H1 (cell line): ENCODE measurements around the gene VSTM2L.

Experiments
- CTCF ChIP-seq, 3 experiments: IDR thresholded peaks; 1 replicate in 2 of 3; 2 replicates in 1 of 3; pipeline versions ENCODE4 v1.5.1 to v1.6.1; 2011; ENCODE audit warnings: low read length in 3 of 3, mild to moderate bottlenecking in 3 of 3, inconsistent platforms in 2 of 3, low read depth in 1 of 3, moderate library complexity in 1 of 3; ENCODE audit not compliant: insufficient read depth in 1 of 3; ENCODE audit errors: control extremely low read depth in 1 of 3
- EP300 ChIP-seq, 2 experiments: IDR thresholded peaks; 1 replicate in 1 of 2; 2 replicates in 1 of 2; pipeline ENCODE4 v1.6.1; 2011 to 2012; ENCODE audit warnings: low read depth in 2 of 2, low read length in 2 of 2, mild to moderate bottlenecking in 2 of 2, borderline replicate concordance in 1 of 2, inconsistent platforms in 1 of 2, moderate library complexity in 1 of 2
- SP2 ChIP-seq: IDR thresholded peaks from 2 replicates; pipeline ENCODE4 v1.6.1; 2012; ENCODE audit warnings: mild to moderate bottlenecking, low read length, inconsistent platforms
- TAF1 ChIP-seq: IDR thresholded peaks from 2 replicates; pipeline ENCODE4 v1.6.1; 2011; ENCODE audit warnings: mild to moderate bottlenecking, low read depth, low read length
- TCF12 ChIP-seq: IDR thresholded peaks from 2 replicates; pipeline ENCODE4 v1.6.1; 2011; ENCODE audit warnings: low read depth, mild to moderate bottlenecking, low read length

GRCh38 chr20:37867289-37868195 lies 35.4 kb upstream of the VSTM2L start:
- TF ChIP-seq TCF12 (no peak), SP2 (no peak), EP300 (IDR thresholded peaks at IDR 0.05; ENCODE audit: borderline replicate concordance in 1 of 2, low read depth in 2 of 2, low read length in 2 of 2) (no peak), TAF1 (no peak), CTCF (IDR thresholded peaks at IDR 0.05; ENCODE audit: control extremely low read depth in 1 of 3, insufficient read depth in 1 of 3, low read depth in 1 of 3, low read length in 3 of 3) (no peak)
